ENCODE results near the gene SPTB.

Gene SPTB

GRCh38 chr14:64698903-64699302, 180.8 kb downstream of the SPTB start:
- H3K4me1 Mint-ChIP-seq, result peaks cover 12% of the 10 kb centered on the region

GRCh38 chr14:64696355-64696857, 183.3 kb downstream of the SPTB start:
- H3K4me3 Mint-ChIP-seq, result no peak overlapping the region
- no peak overlapping the region for H3K27ac Mint-ChIP-seq
- H3K9me3 Mint-ChIP-seq, result no peaks in the 10 kb centered on the region
- no peak for DNase-seq
- H3K27me3 Mint-ChIP-seq, result peaks cover 57% of the 10 kb centered on the region
- no peaks in the 10 kb centered on the region for H3K4me1 Mint-ChIP-seq
- ATAC-seq, result no peak

More at GRCh38 chr14:64698903-64699302, 180.8 kb downstream of the SPTB start:
- no peaks in the 10 kb centered on the region for H3K9me3 Mint-ChIP-seq
- H3K27ac Mint-ChIP-seq, result no peak overlapping the region
- DNase-seq (no peak), ATAC-seq (no peak)
- peaks cover 74% of the 10 kb centered on the region for H3K27me3 Mint-ChIP-seq
- no peak overlapping the region for H3K4me3 Mint-ChIP-seq
